Activated effector memory CD4-positive, alpha-beta T cell treated with anti-CD3 and anti-CD28 coated beads, Interleukin-2, amount 50 U/mL, for 16 hours (primary cell): ENCODE measurements around the gene AURKA.
"Not testable (repeated sequence)": the region's sequence is repeated elsewhere in the genome, so short reads cannot be mapped to it uniquely, and the experiment has no call there.

Source experiments
- DNase-seq: peaks from one replicate; pipeline ENCODE4 v3.0.0-alpha.2; 2020

AURKA gene

DNA sequence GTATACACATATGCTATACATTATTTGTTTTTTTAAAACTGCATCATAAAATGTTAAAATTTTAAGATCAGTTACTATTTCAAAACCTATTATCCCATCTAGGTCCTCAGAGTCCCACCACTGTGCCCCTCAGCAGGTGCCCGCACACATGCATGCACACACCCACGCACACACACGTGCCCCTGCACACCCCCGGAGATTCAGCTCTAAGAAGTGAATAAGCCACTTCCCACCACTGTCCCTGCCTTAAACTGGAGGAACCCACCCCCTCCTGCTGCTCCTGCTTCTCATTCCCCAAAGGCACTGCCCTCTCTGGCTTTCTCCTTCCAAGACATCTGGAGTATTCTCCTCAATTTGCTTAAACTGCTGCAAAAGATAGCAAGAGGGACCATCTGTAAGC is 38.7 kb downstream of the AURKA start:
- DNase-seq: no peak

DNA sequence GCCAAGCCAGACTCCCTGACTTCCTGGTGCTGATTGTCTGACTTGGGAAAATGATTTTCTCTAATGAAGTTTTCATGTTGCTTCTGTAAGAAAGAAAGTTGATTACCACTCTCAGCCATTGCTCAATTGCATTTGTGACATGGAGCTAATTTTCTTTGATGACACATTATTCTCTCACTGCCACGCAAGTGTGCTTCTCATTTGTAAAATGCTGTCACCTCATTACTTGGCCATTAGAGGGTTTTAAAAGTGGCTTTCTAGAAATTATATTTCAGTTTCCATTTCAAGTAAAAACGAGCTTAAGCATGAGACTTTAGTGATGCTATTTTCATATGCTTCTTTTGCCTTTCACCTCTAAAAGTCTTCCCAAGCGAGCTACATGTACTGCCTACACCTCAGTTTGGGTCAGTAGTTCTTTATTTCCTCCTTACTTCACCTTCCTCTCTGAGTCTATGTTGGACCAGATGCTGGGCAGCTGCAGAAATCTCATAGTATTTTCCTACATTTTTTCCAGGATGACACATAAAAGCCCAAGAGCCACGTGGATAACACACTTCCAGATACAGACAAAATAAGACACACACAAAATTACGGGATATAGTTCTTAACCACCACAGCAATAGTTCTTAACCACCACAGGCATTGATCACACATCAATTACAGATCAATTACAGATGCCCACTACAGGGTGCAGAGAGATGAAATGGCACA is 39.5 kb downstream of the AURKA start:
- DNase-seq: no peak

GRCh38 chr20:56350842-56351241 is 41.2 kb downstream of the AURKA start:
- DNase-seq: no peak

DNA sequence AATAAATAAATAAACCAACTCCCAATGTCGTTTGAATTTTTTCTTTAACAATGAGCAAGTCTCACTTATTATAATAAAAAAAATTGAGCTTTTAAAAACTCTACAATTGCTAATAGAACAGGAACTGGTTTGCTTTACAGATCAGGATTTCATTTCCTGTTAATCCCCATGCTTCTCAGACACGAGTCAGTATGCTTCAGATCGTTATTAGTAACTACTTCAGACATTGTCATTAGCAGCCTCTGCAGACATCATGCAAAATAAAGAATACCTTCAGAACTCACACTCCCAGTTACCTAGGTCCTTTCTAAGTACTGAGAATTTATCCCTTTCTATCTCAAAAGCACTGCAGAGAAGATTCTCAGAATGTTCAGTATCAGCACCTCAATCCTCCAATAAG is 43.3 kb downstream of the AURKA start:
- no peak for DNase-seq

- no peak for DNase-seq
These were observed 43.7 kb downstream of the AURKA start for GRCh38 chr20:56348305-56348693.

GRCh38 chr20:56347628-56348304 is 44.2 kb downstream of the AURKA start:
- no peak for DNase-seq

GRCh38 chr20:56345911-56346310 is 46.1 kb downstream of the AURKA start:
- no peak for DNase-seq

DNA sequence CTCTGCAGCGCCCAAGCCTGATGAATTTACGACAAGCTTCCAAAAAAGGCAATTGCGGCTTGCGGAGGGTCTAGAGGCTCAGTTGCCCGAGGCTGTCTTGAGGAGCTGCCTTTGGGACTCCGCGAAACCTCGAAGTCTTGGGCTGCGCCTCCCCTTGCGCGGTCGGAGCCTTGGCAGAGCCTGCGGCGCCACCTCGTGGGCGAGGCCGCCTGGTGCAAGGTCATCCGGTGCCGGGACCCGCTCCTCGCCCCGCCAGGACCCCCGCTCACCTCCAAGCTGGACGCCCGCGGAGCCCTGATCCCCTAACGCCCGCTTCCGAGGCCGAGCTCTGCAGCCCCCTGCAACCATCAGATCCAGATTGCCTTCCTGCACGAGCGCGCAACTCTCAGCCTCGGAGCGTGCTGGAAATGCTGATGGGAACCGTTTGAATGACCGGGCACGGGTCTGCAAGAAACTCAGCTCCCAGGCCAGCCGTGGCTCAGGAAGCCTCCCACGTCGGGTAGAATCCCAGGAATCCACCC is 48.1 kb downstream of the AURKA start:
- DNase-seq: peak; percentile 70

DNA sequence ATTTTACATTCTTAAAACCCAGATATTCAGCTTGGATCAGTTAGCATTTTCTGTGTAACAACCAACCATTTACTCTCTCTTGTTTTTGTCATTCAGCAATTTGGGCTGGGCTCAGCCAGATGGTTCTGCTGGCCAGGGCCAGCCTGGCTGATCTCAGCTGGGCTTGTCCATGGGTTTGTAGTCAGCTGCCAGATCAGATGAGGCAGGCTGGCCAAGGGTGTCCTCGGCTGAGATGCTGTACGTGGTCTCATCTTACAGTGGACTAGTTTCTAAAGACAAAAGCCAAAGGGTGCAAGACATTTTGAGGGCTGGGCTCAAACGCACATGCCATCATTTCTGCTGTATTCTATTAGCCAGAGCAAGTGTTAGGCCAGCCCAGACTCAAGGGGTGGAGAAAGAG is 49.2 kb downstream of the AURKA start:
- no peak for DNase-seq

DNA sequence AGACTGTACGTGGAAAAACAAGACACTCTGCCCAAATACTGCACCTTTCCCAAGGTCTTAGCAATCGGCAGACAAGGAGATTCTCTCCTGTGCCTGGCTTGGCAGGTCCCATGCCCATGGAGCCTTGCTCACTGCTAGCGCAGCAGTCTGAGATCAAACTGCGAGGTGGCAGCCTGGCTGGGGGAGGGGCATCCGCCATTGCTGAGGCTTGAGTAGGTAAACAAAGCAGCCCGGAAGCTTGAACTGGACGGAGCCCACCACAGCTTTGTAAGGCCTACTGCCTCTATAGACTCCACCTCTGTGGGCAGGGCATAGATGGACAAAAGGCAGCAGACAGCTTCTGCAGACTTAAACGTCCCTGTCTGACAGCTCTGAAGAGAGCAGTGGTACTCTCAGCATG is 55.3 kb downstream of the AURKA start:
- not testable (repeated sequence) for DNase-seq

DNA sequence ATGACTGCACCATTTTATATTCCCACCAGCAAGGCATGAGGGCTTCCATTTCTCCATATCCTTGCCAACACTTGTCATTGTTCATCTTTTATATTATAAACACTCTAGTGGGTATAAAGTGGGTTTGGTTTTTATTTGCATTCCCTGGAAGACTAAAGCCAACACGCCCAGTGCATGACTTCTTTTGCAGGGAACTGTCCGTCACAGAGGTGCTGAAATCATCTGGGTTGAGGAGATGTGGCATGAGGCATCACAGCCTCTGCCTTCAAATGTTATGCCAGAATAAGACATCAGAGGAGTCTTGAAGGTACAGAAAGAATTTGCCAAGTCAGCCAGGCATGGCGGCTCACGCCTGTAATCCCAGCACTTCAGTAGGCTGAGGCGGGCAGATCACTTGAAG is 63.2 kb downstream of the AURKA start:
- no peak for DNase-seq

DNA sequence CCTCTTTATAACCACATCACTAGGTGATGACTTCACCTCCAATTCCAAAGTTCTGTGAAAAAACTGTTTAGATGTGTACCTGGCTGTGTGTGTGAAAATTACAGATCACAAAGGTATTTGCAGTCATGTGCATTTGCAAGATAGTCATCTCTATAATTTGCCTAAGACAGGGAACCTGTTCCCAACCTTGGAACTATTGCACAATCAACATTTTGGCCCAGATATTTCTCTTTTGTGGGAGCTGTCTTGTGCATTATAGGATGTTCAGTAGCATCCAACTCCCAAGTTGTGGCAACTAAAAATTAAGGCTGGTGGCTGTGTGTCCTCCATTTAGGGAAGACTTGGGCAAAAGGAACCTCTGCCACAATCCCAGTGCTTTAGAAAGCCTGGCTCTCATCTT is 67.2 kb downstream of the AURKA start:
- no peak for DNase-seq

DNA sequence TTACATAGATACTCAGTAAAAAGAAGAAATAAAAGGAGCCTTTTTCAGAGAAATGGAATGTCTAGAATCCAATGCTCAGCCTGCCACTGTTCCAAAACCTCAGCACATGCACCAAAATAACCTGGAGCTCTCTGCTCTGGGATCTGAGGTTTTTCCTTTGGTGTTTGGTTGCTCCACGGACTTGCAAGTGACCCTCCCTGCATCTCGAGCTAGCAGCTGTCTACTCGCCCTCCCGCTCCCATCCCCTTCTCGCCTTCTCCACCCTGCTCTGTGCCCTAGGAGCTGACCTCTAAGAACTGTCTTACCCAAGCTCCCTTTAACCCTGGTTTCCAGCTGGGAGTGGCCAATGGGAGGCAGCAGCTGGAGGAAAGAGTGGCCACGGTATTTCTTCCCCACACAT is 68.4 kb downstream of the AURKA start:
- DNase-seq: no peak

DNA sequence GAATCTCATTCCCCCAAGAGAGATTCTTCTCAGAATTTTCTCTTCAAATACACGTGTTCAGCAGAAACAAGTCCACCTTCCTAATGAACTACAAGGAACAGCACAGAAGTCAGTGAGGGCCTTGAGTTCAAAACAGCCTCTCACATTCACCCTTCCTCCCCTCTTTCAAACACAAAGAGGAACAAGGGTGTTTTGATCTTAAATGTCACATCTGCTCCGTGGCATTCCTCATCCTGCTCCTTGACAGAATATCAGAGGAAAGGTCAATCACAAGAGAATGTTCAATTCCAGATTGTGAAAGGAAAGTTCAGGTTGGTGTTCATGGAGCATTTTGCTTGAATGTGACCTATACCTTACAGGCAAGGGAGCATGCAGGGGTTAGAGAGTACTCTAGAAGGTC is 68.8 kb downstream of the AURKA start:
- DNase-seq: no peak

DNA sequence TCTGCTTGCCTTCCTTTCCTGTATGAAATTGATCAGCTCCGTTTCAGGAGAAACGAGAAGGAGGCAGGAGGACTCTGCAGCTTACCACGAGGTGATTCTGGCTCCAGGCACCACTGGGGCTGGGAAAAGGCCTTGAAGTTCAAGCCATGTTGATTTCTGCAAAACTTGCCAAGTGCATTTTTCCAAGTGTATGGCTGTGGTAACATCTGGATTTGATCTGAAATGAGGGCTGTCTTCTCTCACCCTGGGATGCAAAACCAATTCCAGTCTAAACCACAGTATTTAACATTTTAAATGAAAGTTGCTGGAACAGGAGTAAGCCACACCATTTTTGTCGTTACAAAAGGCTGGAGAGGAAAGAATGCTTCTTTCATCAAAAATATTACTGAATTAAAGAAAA is 69.3 kb downstream of the AURKA start:
- DNase-seq: no peak
